HepG2 (cell line): ENCODE results near the gene SYNE3. TPM values are rescaled to one million over a fixed set of nuclear protein-coding genes. Genes with fewer than 3 reads are reported as not detected.
A peak's percentile ranks its signal among the peaks of the same experiment; 100 is the strongest.

Experiments used
- ATAC-seq: fragments of 200-7000 bp; cut with Tn5 transposase; 3 replicates; pipeline ENCODE4 v1.9.1; 2020; ENCODE audit warnings: mild to moderate bottlenecking, moderate library complexity
- BruUV-seq: library from RNA; stranded (reverse); fragments of 400-500 nt; replicated peaks from 2 replicates; lab custom pipeline; 2021; lab: Mats Ljungman, UMichigan
- CTCF ChIA-PET: fragments of 300-600 bp; formaldehyde crosslinking; extraction: SDS; loops from one replicate; lab custom pipeline; 2021; ENCODE audit warnings: low total read pairs, inconsistent platforms, low intra/inter-chr PET ratio; lab: Yijun Ruan, JAX
- POLR2A ChIA-PET: fragments of 350-600 bp; sonication (Branson Sonifier 250); formaldehyde crosslinking; loops from one replicate; lab custom pipeline; 2020; ENCODE audit warnings: antibody characterized with exemption, inconsistent platforms; lab: Yijun Ruan, JAX
- DNase-seq: peaks from one replicate; pipeline ENCODE4 v3.0.0-alpha.2; 2015; ENCODE audit warnings: low spot score
- FAIRE-seq: peaks from 3 replicates; lab custom pipeline; 2011; peaks lifted over from hg19 to GRCh38; lab: Jason Lieb, UNC
- H2AFZ ChIP-seq: one replicate; pipeline ENCODE4 v1.6.1; 2011; ENCODE audit warnings: low read length, inconsistent platforms
- H3K27ac ChIP-seq: fragments of 300-600 bp; 3 replicates; pipeline ENCODE4 v1.8.0; 2011; ENCODE audit warnings: mixed run types, mild to moderate bottlenecking, mixed read lengths, low read length, inconsistent platforms; ENCODE audit not compliant: insufficient read depth; ENCODE audit errors: extremely low read length
- H3K27me3 ChIP-seq, 2 experiments: fragments of 200-600 bp in 1 of 2; 2 replicates in 1 of 2; 3 replicates in 1 of 2; pipeline versions ENCODE4 v1.6.0 to v1.8.0; 2011; ENCODE audit warnings: low read length in 2 of 2, mild to moderate bottlenecking in 2 of 2, moderate library complexity in 2 of 2, inconsistent platforms in 1 of 2; ENCODE audit not compliant: insufficient read depth in 2 of 2, control insufficient read depth in 1 of 2
- H3K36me3 ChIP-seq, 2 experiments: fragments of 200-600 bp in 1 of 2; replicated peaks in 1 of 2; 2 replicates in 1 of 2; 3 replicates in 1 of 2; pipeline versions ENCODE4 v1.5.1 to v1.8.0; 2011; ENCODE audit warnings: low read length in 2 of 2, inconsistent platforms in 1 of 2; ENCODE audit not compliant: insufficient read depth in 2 of 2, control insufficient read depth in 1 of 2
- H3K4me1 ChIP-seq: 2 replicates; pipeline ENCODE4 v1.5.1; 2012; ENCODE audit warnings: low read length, inconsistent platforms; ENCODE audit not compliant: insufficient read depth
- H3K4me2 ChIP-seq: 2 replicates; pipeline ENCODE4 v1.6.0; 2011; ENCODE audit warnings: low read depth, low read length, inconsistent platforms
- H3K4me3 ChIP-seq, 3 experiments: fragments of 200-600 bp in 1 of 3; sonication (generic), shearing (Covaris generic) in 1 of 3; replicated peaks in 1 of 3; 2 replicates each; pipeline ENCODE4 v1.5.1; 2011 to 2016; ENCODE audit warnings: low read length in 3 of 3, inconsistent platforms in 2 of 3, low read depth in 2 of 3, mild to moderate bottlenecking in 2 of 3, control low read depth in 1 of 3, mixed read lengths in 1 of 3; ENCODE audit not compliant: insufficient read depth in 1 of 3
- H3K79me2 ChIP-seq: one replicate; pipeline ENCODE4 v1.6.1; 2011; ENCODE audit warnings: low read length, inconsistent platforms; ENCODE audit not compliant: insufficient read depth
- H3K9ac ChIP-seq: 2 replicates; pipeline ENCODE4 v1.6.0; 2011; ENCODE audit warnings: mild to moderate bottlenecking, low read depth, low read length, inconsistent platforms; ENCODE audit not compliant: insufficient read depth
- H3K9me3 ChIP-seq: 2 replicates; pipeline ENCODE4 v1.5.1; 2012; ENCODE audit warnings: mild to moderate bottlenecking, low read length
- H4K20me1 ChIP-seq: 2 replicates; pipeline ENCODE4 v1.6.0; 2011; ENCODE audit warnings: inconsistent platforms, mild to moderate bottlenecking, low read length, moderate library complexity; ENCODE audit not compliant: insufficient read depth
- NFKBIZ ChIP-seq: IDR thresholded peaks from 2 replicates; pipeline ENCODE4 v1.6.1; 2018; ENCODE audit warnings: missing genetic modification reagents, missing compliant biosample characterization
- SETDB1 ChIP-seq: sonication (generic); formaldehyde crosslinking; IDR thresholded peaks from 2 replicates; pipeline ENCODE4 v1.5.1; 2020; ENCODE audit warnings: missing genetic modification reagents, mild to moderate bottlenecking, borderline replicate concordance
- TOPORS ChIP-seq: sonication (generic); formaldehyde crosslinking; IDR thresholded peaks from 2 replicates; pipeline ENCODE4 v1.8.0; 2023; ENCODE audit warnings: mild to moderate bottlenecking, missing genetic modification reagents
- ZMYM3 ChIP-seq: sonication (generic); formaldehyde crosslinking; IDR thresholded peaks from 2 replicates; pipeline ENCODE4 v1.5.1; 2020; ENCODE audit warnings: mild to moderate bottlenecking, missing genetic modification reagents
- ZNF431 ChIP-seq: sonication (generic); formaldehyde crosslinking; IDR thresholded peaks from 2 replicates; pipeline ENCODE4 v1.9.0; 2022; ENCODE audit warnings: missing genetic modification reagents, low read depth, mild to moderate bottlenecking, borderline replicate concordance
- ZNF713 ChIP-seq: sonication (generic); formaldehyde crosslinking; IDR thresholded peaks from 2 replicates; pipeline ENCODE4 v1.4.0; 2020; ENCODE audit warnings: mild to moderate bottlenecking, missing genetic modification reagents
- ZNF768 ChIP-seq: sonication (generic); formaldehyde crosslinking; IDR thresholded peaks from 2 replicates; pipeline ENCODE4 v1.4.0; 2020; ENCODE audit warnings: missing genetic modification reagents
- ZNF790 ChIP-seq: sonication (generic); formaldehyde crosslinking; IDR thresholded peaks from 2 replicates; pipeline ENCODE4 v1.8.0; 2022; ENCODE audit warnings: missing genetic modification reagents, mild to moderate bottlenecking, borderline replicate concordance
- WGBS: methylation state at CpG from one replicate; pipeline ENCODE4 v1.1.6; 2017; ENCODE audit warnings: low lambda C conversion rate; 5-methylcytosine and 5-hydroxymethylcytosine counted together
- in situ Hi-C: cut with HindIII; loops from 2 replicates; pipeline ENCODE4 v1.10.0; 2017; ENCODE audit warnings: low pct_unique_long_range_greater_than_20kb; ENCODE audit not compliant: extremely low pct_ligation_motif_present
- intact Hi-C: fragments of 100-400 bp; cut with micrococcal nuclease; formaldehyde crosslinking; loops from one replicate; pipeline ENCODE4 v1.10.0; 2022; ENCODE audit not compliant: unreplicated experiment
- polyA plus RNA-seq, 8 experiments: library from polyadenylated mRNA; depleted of rRNA in 3 of 8; stranded (reverse) in 7 of 8; unstranded in 1 of 8; fragments of >200 nt; fragmentation: Illumina TruSeq in 4 of 8; extraction: Trizol in 4 of 8; gene quantifications; 2 replicates each; pipeline versions ENCODE4 v1.2.1 to v1.2.3, GENCODE V29; 2011 to 2016; ENCODE audit warnings: low read depth in 4 of 8, missing spikeins in 1 of 8, mixed read lengths in 1 of 8; ENCODE audit not compliant: insufficient read depth in 1 of 8
- total RNA-seq, 5 experiments: library from RNA; depleted of rRNA; stranded (reverse); fragments of >200 nt; fragmentation: Illumina TruSeq; extraction: Trizol; gene quantifications; 2 replicates each; pipeline ENCODE4 v1.2.3, GENCODE V29; 2016; ENCODE audit warnings: low read depth in 1 of 5
- TF ChIP-seq, protein P1 (sequence below): sonication (generic); formaldehyde crosslinking; IDR thresholded peaks from 2 replicates; pipeline ENCODE4 v1.5.0; 2020; ENCODE audit warnings: mild to moderate bottlenecking, low read depth, missing genetic modification reagents, borderline replicate concordance
- TF ChIP-seq, protein P2 (sequence below): sonication (generic); formaldehyde crosslinking; IDR thresholded peaks from one replicate; pipeline ENCODE4 v1.5.1; 2020; ENCODE audit warnings: mild to moderate bottlenecking, missing genetic modification reagents; ENCODE audit errors: not compliant biosample characterization

The SYNE3 gene
- total and polyA plus RNA-seq, 2 of the 13 experiments (the other 11 are each of a cell fraction or from before 2014, with no cell fraction given) = 7.8 to 8.0 TPM

DNA sequence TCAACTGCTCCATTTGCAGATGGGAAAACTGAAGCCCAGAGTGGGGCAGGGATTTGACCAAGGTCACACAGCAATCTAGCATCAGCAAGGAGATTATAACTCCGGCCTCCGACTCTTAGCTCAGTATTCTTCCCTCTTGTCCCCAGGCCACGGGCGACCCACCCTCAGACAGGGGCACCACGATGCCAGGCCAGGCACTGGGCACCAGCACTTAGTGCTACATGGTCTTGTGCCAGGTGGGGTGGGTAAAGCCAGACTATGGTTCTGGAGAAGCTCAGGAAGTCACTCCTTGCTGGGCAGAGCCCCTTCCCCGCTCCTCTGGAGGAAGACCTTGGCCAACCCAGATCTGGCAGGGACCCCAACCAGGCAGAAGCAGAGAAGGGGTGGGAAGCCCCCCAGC is 41.5 kb downstream of the SYNE3 start:
- H4K20me1 ChIP-seq = no peaks in the 10 kb centered on the region; the same call in 1 of the 2 replicates
- no TSS peak for BruUV-seq
- intact Hi-C loops = no loop called here
- H3K9me3 ChIP-seq = no peaks in the 10 kb centered on the region
- CTCF ChIA-PET = no interaction called here
- TF ChIP-seq, protein P1, sequence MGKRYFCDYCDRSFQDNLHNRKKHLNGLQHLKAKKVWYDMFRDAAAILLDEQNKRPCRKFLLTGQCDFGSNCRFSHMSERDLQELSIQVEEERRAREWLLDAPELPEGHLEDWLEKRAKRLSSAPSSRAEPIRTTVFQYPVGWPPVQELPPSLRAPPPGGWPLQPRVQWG (CRISPR knock-in tag) = no peak
- TF ChIP-seq ZNF431 (CRISPR knock-in tag) (no peak), SETDB1 (no peak), ZNF768 (peak; percentile 75)
- ATAC-seq = no peak
- no peaks in the 10 kb centered on the region for H3K79me2 ChIP-seq
- no peaks in the 10 kb centered on the region for H3K27me3 ChIP-seq
- no peak for DNase-seq
- FAIRE-seq = no peak
- WGBS = 94% methylated on average over 5 of the region's 6 CpGs
- POLR2A ChIA-PET = no interaction called here
- no peak overlapping the region for H3K4me2 ChIP-seq
- peaks cover 6 to 41% of the 10 kb centered on the region in 2 experiments for H3K36me3 ChIP-seq
- H2AFZ ChIP-seq = no peak overlapping the region
- peaks cover under 1% of the 10 kb centered on the region; the same call in 1 of the 2 replicates for H3K4me1 ChIP-seq
- no peak overlapping the region for H3K9ac ChIP-seq
- H3K27ac ChIP-seq = no peak overlapping the region
- no peak overlapping the region for H3K4me3 ChIP-seq
- in situ Hi-C loops = no loop called here

DNA sequence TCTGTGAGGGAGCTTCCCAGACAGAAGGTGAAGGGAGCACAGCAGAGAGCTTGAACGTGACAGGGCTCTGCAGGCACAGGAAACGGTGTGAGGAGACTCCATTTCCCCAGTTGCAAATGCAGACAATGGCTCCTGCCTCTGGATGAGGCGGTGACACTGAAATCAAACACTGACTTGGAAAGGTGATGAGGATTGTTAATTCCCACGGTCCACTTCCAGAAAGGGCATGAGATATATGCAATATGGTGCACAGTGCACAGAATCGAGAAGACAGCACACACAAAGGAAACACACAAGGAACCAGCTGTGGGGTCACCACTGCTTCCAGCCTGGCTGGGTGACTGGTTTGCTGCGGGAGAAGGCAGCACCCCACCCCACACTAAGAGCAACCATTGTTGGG is 42.0 kb downstream of the SYNE3 start:
- Histone ChIP-seq H3K4me1 (peaks cover 5% of the 10 kb centered on the region), H3K79me2 (no peaks in the 10 kb centered on the region), H2AFZ (no peak overlapping the region), H3K9ac (no peak overlapping the region), H3K4me3 (no peak overlapping the region), H4K20me1 (no peaks in the 10 kb centered on the region; the same call in 1 of the 2 replicates), H3K27ac (no peak overlapping the region), H3K9me3 (no peaks in the 10 kb centered on the region), H3K4me2 (no peak overlapping the region), H3K36me3 (peaks cover 6 to 41% of the 10 kb centered on the region in 2 experiments), H3K27me3 (no peaks in the 10 kb centered on the region)
- no peak for TF ChIP-seq TOPORS (CRISPR knock-in tag)
- TF ChIP-seq ZMYM3 (CRISPR knock-in tag) = no peak
- TF ChIP-seq NFKBIZ (CRISPR knock-in tag) = no peak
- TF ChIP-seq ZNF713 (CRISPR knock-in tag) = no peak
- TF ChIP-seq, protein P2, sequence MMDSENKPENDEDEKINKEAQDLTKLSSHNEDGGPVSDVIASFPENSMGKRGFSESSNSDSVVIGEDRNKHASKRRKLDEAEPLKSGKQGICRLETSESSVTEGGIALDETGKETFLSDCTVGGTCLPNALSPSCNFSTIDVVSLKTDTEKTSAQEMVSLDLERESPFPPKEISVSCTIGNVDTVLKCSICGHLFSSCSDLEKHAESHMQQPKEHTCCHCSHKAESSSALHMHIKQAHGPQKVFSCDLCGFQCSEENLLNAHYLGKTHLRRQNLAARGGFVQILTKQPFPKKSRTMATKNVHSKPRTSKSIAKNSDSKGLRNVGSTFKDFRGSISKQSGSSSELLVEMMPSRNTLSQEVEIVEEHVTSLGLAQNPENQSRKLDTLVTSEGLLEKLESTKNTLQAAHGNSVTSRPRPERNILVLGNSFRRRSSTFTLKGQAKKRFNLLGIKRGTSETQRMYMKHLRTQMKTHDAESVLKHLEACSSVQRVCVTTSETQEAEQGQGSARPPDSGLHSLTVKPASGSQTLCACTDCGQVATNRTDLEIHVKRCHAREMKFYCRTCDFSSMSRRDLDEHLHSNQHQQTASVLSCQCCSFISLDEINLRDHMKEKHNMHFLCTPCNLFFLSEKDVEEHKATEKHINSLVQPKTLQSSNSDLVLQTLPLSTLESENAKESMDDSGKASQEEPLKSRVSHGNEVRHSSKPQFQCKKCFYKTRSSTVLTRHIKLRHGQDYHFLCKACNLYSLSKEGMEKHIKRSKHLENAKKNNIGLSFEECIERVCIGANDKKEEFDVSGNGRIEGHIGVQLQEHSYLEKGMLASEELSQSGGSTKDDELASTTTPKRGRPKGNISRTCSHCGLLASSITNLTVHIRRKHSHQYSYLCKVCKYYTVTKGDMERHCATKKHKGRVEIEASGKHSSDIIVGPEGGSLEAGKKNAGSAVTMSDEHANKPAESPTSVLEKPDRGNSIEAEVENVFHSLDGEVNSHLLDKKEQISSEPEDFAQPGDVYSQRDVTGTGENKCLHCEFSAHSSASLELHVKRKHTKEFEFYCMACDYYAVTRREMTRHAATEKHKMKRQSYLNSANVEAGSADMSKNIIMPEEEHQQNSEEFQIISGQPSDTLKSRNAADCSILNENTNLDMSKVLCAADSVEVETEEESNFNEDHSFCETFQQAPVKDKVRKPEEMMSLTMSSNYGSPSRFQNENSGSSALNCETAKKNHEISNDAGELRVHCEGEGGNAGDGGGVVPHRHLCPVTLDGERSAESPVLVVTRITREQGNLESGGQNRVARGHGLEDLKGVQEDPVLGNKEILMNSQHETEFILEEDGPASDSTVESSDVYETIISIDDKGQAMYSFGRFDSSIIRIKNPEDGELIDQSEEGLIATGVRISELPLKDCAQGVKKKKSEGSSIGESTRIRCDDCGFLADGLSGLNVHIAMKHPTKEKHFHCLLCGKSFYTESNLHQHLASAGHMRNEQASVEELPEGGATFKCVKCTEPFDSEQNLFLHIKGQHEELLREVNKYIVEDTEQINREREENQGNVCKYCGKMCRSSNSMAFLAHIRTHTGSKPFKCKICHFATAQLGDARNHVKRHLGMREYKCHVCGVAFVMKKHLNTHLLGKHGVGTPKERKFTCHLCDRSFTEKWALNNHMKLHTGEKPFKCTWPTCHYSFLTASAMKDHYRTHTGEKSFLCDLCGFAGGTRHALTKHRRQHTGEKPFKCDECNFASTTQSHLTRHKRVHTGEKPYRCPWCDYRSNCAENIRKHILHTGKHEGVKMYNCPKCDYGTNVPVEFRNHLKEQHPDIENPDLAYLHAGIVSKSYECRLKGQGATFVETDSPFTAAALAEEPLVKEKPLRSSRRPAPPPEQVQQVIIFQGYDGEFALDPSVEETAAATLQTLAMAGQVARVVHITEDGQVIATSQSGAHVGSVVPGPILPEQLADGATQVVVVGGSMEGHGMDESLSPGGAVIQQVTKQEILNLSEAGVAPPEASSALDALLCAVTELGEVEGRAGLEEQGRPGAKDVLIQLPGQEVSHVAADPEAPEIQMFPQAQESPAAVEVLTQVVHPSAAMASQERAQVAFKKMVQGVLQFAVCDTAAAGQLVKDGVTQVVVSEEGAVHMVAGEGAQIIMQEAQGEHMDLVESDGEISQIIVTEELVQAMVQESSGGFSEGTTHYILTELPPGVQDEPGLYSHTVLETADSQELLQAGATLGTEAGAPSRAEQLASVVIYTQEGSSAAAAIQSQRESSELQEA (CRISPR knock-in tag) = no peak
- TF ChIP-seq ZNF790 (CRISPR knock-in tag) = no peak
- CTCF ChIA-PET = no interaction called here
- 93% methylated on average over 6 of the region's 6 CpGs for WGBS
- in situ Hi-C loops (no loop called here), intact Hi-C loops (no loop called here)
- DNase-seq = no peak
- no TSS peak for BruUV-seq
- ATAC-seq = no peak
- POLR2A ChIA-PET = no interaction called here
- no peak for FAIRE-seq
